Central memory CD4-positive, alpha-beta T cell (primary cell): Measurements from ENCODE around the gene SEMA3A.
"Not testable (repeated sequence)": the region's sequence is repeated elsewhere in the genome, so short reads cannot be mapped to it uniquely, and the experiment has no call there.

ENCODE experiments used
- DNase-seq: peaks from one replicate; pipeline ENCODE4 v3.0.0; 2022
- total RNA-seq, 3 experiments: gene quantifications; one replicate each; lab custom pipeline; 2026; lab: John Stamatoyannopoulos, UW

SEMA3A gene
- total RNA-seq, result 0 to 0.39 (median 0.22) reads per million in 3 experiments

DNA sequence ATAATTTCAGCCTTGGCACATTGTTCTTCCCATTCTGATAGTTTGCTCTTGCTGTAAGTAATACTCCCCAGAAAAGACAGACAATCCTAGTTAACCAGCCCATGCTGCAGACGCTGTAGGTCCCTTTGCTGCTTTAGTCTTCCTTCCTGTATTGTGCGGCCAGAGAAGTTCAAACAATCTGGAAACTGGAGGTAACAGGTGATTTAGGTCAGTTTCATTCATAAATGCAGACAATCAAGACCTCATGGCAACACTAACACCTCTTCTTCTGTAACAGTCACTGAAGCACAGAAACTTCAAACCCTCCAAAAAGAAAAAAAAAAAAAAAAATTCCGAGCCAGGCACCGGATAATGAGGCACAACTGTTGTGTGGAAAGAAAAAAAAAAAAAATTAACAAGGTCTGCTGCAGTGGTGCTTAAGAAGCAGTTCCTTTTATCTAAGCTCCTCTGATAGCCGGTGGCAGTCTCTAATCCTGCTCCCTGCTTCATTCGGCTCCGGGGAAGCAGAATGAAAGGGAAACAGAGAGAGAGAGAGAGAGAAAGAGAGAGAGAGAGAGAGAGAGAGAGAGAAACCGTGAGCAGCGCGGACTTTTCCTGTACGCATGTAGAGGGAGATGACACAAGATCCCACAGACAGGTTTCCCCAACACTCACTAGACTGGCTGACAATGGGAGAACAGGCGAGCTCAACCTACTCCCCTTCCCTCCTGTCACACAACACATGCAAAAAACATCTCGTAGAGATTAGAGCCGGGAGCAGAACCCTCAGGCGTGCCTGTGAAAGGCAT is at the start of gene SEMA3A:
TSS of gene SEMA3A (minus strand) at position 306 of the 788 bp plus-strand sequence. CDS start at position 103, 203 bp downstream.
- peak; percentile 6 for DNase-seq

DNA sequence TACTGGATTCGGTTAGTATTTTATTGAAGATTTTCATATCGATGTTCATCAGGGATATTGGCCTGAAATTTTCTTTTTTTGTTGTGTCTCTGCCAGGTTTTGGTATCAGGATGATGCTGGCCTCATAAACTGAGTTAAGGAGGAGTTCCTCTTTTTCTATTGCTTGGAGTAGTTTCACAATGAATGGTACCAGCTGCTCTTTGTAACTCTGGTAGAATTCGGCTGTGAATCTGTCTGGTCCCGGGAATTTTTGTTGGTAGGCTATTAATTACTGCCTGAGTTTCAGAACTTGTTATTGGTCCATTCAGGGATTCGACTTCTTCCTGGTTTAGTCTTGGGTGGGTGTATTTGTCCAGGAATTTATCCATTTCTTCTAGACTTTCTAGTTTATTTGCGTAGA is 48.4 kb upstream of the SEMA3A start:
- DNase-seq, result not testable (repeated sequence)

DNA sequence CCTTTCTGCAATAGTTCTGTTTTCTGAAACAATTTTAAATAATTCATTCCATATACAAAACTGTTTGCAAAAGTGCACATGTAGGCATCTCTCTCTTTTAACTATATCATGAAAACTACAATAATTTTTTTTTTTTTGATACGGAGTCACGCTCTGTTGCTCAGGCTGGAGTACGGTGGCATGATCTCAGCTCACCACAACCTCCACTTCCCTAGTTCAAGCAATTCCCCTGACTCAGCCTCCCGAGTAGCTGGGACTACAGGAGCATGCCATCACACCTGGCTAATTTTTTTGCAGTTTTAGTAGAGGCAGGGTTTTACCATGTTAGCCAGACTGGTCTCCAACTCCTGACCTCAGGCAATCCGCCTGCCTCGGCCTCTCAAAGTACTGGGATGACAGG is 44.0 kb upstream of the SEMA3A start:
- DNase-seq, result no peak

DNA sequence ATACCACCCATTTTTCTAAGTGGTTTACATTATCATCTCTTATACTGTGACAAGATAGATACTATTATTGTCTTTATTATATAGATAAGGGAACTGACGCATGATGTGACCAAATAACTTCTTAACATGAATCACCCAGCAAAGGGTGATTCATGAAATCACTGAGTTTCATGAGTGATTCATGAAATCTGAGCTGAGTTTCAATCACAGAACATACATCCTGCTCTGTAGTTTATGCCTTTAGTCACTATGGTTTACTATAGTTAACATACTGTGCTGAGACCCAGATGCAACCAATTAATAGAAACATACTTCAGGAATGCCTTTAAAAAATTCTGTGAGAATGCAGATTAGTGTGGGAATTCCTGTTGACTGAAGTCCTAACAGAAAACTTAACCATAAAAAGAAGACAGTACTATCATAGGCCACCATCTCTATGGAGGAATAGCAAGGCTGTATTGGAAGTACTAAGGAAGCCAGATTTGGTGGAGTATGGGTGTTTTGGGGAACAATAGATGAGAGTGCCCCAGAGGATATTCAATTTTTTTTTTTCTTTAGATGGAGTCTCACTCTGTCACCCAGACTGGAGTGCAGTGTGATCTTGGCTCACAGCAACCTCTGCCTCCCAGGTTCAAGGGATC is 43.1 kb upstream of the SEMA3A start:
- no peak for DNase-seq

DNA sequence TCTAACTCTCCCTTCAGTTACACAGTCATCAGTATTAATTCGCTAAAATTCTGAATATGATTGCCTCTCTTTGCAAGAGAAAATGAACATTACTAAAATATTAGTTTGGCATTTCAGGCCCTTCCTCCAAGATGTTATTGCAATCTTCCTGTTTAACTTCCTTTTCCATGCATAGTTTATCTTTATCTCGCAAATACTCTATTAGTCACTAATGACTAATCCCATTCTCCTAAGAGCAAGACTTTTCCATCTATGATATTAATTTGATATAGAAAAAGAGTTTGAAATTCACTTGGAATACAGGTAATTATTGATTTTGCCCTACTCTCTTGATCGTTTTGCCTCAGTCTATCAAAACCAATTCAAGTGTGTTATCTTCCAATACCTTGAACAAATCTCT is 41.8 kb upstream of the SEMA3A start:
- no peak for DNase-seq

DNA sequence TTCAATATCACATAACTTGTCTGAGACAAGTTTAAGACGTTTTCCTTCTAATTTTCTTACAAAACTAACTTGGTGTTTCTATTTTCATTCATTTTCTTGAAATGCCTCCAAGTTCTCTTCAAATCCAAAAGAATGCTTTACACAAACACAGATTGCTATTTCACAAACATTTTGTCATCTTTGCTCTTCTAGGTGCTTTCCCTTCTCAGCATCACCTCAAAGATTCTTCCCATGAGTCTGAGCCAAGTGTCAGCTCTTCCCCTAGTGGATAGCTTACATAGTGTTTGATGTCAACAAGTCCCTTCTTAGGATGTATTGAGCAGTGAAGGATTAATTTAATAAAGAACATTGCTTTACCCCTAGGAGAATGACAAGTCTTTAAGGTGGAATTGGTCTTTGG is 38.1 kb upstream of the SEMA3A start:
- no peak for DNase-seq

DNA sequence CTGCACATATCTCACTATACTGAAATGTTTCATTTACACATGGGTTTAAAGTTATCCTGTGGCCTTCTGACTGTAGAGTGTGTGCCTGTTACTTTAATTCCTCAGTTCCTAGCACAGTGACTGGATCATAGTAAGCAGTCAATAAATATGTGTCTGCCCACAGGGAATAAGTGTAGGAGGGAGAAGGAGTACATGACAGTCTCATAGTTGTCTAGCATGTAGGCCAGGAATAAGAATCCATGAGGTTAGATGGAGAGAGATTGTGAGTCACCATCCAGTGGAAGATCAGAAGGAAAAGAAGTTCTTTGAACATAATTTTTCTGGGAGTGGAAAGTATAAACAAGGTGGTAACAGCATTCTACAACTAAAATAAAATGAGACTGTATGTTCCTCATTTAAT is 36.6 kb upstream of the SEMA3A start:
- no peak for DNase-seq

DNA sequence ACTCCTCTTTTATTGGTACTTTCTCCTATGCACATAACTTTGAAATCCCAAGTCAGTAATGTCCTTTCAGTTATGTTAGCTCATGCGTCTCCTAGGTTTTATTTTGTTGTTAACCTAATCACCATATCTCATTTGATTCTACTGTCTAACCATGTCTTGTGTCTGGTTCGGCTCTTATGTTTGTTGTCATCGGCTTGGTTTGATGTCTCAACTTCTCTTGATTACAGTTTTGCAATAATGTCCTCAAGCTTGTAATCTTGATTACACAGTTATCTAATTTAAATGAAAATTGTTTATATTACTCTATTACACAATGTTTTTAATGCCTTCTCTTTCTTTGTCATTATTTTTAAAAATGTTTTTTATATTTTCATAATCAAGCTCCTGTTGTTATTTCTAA is 35.9 kb upstream of the SEMA3A start:
- no peak for DNase-seq

DNA sequence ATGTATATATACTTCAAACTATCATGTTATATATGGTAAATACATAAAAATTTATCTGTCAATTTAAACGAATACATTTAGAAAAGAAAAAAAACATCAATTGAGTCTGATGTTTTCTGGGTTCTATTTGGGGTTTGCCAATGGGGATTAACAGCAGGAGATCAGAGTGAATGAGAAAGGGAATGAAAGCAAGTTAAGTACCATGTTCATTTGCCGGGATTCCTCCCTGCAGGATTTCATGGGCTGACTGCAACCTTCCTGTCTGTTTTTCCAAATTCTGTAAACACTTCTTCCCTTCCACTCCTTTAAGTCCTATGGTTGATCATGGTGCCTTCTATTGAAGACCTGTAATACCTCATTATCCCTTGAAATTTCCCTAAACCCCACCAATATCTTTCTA is 33.9 kb upstream of the SEMA3A start:
- DNase-seq, result no peak

DNA sequence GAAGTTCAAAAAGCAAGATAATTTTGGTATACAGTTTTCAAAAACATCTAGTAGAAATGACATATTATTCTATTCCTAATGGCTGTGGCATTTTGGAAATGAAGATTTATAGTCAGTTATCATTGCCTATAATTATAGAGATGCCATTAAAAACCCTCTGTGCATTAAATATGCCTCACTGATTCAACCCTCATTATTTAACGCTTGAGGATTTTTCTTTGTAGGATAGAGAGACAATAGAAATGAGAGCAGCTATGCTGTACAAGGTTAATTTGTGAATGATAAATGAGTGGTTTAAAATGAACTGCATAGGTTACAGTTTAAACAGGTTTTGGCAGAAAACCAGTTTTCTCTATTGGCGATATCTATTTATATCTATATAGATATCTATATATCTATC is 32.2 kb upstream of the SEMA3A start:
- DNase-seq, result no peak

DNA sequence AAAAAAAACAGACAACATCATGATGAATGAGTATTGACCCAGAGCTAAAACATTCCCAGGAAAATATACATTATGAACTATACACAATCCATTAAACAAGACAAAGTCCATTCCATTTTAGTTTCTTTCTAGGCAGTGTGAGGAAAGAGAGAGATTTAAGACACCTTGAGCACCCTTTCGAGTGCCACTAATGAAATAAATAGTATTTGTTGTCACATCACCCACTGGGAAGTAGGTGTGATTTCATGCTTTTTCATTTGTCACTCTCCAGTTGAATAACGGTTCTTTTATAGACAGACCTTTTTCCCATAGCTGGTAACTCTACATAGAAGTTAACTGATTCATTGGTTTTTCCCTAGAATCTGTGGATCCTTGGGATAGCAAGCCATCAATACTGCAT is 29.9 kb upstream of the SEMA3A start:
- no peak for DNase-seq

DNA sequence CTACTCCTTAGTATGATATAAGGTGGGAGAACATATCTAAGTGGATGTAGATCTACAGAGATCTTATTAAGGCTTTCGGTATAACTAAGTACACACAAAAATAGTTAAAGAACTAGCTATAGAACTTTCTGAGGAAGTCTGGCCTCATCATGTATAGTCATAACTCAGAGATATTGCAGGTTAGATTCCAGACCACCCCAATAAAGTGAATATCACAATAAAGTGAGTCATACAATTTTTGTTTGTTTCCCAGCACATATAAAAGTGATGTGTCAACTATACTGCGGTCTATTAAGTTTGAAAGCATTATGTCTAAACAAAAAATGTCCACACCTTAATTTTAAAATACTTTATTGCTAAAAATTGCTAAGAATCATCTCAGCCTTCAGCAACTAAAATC is 24.7 kb upstream of the SEMA3A start:
- DNase-seq, result no peak

DNA sequence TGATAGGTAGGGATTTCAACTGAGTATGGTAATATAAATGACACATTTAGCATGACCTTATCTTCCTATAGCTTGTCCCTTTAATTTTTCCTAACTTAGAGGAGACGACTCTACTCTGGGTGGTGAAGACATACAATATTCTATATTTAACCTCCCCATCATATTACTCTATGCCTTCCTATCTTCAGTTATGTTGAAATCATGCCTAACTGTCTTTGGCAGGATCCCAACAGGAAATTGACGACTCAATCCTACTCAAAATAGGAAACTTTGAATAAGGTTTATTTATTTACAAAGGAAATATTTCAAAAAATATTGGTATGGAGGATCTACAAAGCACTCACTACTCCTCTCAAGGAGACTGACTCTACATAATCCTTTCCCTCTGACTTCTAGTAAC is 24.1 kb upstream of the SEMA3A start:
- no peak for DNase-seq

DNA sequence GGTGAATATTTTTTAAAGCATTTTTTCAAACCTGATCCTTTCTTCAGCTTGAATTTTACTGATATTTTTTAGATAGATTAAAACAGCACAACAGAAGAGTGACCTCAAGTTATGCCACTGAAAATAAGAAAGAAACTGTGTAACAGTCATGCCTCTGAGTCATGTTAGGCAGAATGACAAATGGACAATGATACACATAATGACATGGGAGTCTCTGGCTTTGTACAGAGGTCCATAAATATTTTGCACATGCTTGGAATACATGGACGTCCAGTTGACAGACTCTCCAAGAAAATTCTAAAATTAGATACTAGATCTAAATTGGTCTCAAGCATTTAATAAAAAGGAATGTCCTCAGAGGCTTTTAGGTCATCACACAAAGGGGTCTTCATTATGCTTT is 21.9 kb upstream of the SEMA3A start:
- no peak for DNase-seq

DNA sequence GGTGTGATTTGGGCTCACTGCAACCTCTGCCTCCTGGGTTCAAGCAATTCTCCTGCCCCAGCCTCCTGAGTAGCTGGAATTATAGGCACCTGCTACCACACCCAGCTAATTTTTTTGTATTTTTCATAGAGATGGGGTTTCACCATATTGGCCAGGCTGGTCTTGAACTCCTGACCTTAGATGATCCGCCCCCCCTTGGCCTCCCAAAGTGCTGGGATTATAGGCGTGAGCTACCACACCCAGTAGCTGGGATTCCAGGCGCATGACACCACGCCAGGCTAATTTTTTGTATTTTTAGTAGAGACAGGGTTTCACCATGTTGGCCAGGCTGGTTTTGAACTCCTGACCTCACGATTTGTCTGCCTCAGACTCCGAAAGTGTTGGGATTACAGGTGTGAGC is 20.2 kb upstream of the SEMA3A start:
- DNase-seq, result not testable (repeated sequence)

DNA sequence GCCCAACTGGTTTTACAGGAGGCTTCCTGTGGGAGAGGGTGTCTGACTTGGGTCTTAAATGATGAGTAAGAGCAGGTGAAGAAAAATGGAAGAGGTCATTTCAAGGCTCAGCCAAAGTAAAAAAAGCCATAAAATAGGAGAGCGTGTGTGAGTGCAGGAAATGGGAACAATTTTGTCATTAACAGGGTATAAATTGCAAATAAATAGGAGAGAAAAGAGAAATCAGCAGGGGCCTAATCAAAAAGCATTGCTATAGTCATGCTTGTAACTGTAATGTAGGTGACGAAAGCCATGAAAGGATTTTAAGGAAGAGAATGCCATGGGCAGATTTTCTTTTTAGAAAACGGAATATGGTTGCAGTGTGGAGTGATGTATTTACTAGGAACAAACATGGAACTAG is 15.7 kb upstream of the SEMA3A start:
- DNase-seq, result no peak

DNA sequence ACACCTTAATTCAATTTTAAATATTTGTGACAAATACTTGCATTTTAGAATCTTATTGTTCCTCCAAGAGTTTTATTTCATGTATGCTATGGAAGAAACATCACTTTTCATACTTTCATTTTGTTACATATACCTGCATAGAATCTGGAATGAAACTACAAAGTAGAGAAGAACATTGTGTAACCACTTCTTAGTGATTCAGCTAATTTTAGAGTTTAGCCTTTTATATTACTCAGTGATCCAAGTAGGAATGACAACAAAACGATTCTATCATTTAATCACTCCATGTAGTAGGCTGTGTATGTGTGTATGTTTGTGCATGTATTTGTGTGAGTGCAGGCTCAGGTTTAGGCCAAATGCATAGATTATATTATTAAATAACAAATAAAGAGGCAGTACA is 14.4 kb upstream of the SEMA3A start:
- DNase-seq, result no peak

DNA sequence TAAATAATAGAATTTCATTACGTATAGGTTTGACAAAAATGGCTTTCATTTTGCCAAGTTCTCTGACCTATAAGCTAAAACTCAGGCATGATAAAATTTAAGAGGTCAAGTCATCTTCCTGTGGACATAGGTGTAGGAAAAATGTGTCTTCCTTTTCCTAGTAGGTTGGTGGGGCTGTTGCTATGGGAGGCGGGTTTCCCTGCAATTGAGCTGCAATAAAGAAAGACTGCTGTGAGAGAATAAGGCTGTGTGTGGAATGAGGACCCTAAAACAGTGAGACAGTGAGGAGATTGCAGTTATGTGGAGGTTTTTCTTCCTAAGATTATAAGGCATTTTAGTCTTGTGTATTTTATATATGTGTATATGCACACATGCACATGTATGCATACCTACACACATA is 13.0 kb upstream of the SEMA3A start:
- no peak for DNase-seq

DNA sequence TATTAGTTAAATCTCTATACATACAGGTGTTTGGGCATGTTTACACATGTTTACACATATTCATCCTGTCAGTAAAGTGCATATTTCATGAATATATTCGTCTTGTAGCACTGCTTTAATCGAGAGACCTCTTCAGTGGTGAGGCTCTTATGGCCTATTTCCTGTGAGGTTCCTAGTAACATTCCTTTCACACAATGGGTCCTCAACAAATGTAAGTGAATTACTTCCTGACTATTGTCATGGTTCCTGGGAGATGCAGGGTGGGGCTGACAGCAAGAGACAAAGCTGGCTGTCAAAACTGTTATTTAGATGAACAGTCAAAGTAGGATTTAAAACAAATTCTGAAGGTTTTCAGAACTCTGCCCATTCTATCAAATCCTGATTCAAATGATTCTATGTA is 12.4 kb upstream of the SEMA3A start:
- DNase-seq, result no peak

DNA sequence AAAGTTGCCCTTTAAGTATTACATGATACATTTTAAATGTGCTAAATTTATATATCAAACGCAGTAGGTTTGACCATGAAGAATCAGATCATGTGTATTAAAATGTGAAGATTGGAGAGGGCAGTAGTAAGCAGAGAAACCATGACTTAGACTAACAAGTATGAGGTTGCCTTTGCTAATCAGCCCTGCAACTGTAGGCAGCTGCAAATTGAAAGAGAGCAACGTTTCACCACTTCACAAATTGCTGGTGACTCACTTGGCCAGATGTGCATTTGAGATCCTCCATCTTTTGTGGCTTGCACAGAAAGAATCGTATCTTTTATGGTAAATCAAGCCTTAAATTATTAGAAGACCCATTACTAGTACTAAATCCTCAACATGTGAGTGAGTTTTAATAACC is 10.1 kb upstream of the SEMA3A start:
- DNase-seq, result no peak

DNA sequence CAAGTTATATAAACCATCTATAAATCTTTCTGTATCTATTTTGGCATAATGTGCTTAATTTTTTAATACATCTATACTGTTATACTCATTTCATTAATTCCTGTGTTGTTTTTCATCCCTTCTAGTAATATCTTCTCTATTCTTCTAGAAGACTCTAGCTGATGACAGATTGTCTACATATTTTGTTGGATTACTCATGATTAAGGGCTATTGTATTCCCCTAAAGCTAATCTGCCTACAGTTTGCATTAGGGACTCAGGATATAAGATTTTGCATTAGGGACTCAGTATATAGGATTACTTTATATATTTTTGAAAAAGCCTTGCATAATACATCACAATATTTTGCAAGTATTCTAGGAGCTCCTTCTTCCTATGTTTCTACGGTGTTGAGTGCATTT is 8.3 kb upstream of the SEMA3A start:
- DNase-seq, result no peak

DNA sequence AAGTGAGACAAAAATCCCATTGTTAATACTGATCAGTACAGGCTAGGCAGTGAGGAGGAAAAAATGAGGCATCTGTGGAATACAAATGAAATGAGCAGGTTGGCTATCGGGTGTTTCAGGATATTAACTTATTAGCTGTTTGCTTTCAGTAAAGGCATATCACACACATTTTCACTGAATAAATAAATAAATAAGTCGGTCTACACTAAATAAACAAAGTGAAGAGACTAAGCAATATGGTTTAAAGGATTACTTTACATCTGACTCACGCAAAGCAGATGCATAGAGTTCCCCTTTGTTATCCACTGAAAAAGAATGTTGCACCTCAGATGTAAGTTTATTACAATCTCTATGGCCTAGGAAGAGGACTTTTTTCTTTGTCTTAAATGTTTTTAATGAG is 6.3 kb upstream of the SEMA3A start:
- DNase-seq, result no peak

DNA sequence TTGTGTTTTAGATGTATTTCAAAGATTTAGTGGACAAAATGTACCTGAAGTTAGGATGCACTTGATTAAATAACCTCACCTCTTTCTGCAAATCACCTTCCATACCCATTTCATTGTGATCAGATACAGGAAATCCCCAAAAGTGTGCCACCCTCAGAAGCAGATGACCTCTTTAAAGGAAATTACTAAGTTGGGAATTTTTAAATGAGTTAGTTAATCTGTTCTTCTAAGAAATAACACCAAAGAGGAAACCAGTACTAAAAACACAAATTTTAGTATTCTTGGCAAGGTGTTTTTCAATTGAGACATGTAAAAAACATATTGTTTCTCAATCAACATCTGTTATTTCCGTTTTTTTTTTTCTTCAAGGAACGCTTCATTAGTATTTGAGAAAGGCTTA is 4.6 kb upstream of the SEMA3A start:
- DNase-seq, result no peak

DNA sequence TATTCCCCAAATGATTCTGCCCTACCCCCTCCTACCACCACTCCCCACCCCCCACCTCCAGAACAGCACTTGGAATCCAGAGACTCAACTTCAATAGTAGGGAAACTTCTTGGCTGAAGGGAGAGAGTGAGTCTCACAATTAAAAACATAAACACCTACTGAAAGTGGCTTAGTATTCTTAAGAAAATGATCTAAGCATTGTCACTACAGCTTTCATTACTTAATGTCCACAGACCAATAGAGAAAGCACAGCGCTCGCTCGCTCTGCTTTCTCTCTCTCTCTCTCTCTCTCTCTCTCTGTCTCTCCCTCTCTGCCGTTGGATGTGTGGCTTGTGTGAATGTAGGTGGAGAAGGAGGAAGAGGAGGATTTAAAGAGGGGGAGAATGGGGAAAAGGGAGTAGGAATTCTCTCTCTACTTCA is 1.5 kb upstream of the SEMA3A start:
- DNase-seq, result no peak
